HG03565 (cell line): Measurements from ENCODE around the gene VPS51.

Experiments used
- ATAC-seq: cut with Tn5 transposase; IDR thresholded peaks from one replicate; pipeline ENCODE4 v1.9.1; 2021; ENCODE audit warnings: mild to moderate bottlenecking, moderate library complexity; ENCODE audit not compliant: unreplicated experiment

VPS51 gene

DNA sequence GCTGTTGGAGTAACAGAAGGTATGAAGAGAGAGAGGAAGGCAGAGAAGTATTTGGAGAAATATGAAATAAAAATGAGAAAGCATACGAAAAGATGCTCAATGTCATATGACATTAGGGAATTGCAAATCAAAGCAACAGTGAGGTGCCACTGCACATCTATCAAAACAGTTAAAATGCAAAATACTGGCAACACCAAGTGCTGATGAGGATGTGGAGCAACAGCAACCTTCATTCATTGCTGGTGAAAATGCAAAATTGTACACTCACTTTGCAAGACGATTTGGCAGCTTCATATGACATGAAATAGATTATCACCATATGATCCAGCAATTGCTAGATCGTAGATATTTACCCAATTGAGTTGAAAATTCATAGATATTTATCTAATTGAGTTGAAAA is 64.6 kb downstream of the VPS51 start:
- ATAC-seq = no peak
